Chondrocyte (in vitro differentiated cells): ENCODE results near the gene NLE1. TPM values are rescaled to one million over a fixed set of nuclear protein-coding genes. Genes with fewer than 3 reads are reported as not detected.
"Not testable (repeated sequence)": the region's sequence is repeated elsewhere in the genome, so short reads cannot be mapped to it uniquely, and the experiment has no call there.

ENCODE experiments used
- DNase-seq: peaks from one replicate; pipeline ENCODE4 v3.0.0; 2021; ENCODE audit warnings: mixed read lengths, low spot score
- H3K27ac Mint-ChIP-seq: one replicate; pipeline ENCODE4 v1.8.0; 2021; ENCODE audit warnings: mild to moderate bottlenecking, moderate library complexity, mixed read lengths; ENCODE audit not compliant: unreplicated experiment
- H3K27me3 Mint-ChIP-seq: 2 replicates; pipeline ENCODE4 v1.8.0; 2021; ENCODE audit warnings: low read depth, mixed read lengths
- H3K36me3 Mint-ChIP-seq: 2 replicates; pipeline ENCODE4 v1.8.0; 2021; ENCODE audit warnings: low read depth, mixed read lengths
- H3K4me1 Mint-ChIP-seq: 2 replicates; pipeline ENCODE4 v1.8.0; 2021; ENCODE audit warnings: low read depth, mild to moderate bottlenecking, mixed read lengths
- H3K4me3 Mint-ChIP-seq: one replicate; pipeline ENCODE4 v1.8.0; 2021; ENCODE audit warnings: mild to moderate bottlenecking, moderate library complexity, mixed read lengths; ENCODE audit not compliant: unreplicated experiment
- H3K9me3 Mint-ChIP-seq: 2 replicates; pipeline ENCODE4 v1.8.0; 2021; ENCODE audit warnings: low read depth, mixed read lengths
- total RNA-seq: library from RNA; stranded (reverse); gene quantifications from 3 replicates; pipeline ENCODE4 v1.2.1, GENCODE V29; 2021
- TF ChIP-seq, protein P1 (sequence below): fragments of 200-600 bp; sonication (generic); IDR thresholded peaks from 2 replicates; pipeline ENCODE4 v1.5.0; 2021; ENCODE audit warnings: antibody characterized with exemption, mild to moderate bottlenecking, moderate library complexity

Gene NLE1
- total RNA-seq, 1 donor from 2014 or later, result 10.2 TPM

GRCh38 chr17:35154196-35155165 lies 12.4 kb upstream of the NLE1 start:
- DNase-seq, result peak; percentile 56
- Mint-ChIP-seq H3K4me3 (no peak overlapping the region), H3K36me3 (no peaks in the 10 kb centered on the region), H3K4me1 (no peaks in the 10 kb centered on the region), H3K27me3 (peaks cover 22% of the 10 kb centered on the region), H3K9me3 (no peaks in the 10 kb centered on the region), H3K27ac (no peak overlapping the region)
- TF ChIP-seq, protein P1, sequence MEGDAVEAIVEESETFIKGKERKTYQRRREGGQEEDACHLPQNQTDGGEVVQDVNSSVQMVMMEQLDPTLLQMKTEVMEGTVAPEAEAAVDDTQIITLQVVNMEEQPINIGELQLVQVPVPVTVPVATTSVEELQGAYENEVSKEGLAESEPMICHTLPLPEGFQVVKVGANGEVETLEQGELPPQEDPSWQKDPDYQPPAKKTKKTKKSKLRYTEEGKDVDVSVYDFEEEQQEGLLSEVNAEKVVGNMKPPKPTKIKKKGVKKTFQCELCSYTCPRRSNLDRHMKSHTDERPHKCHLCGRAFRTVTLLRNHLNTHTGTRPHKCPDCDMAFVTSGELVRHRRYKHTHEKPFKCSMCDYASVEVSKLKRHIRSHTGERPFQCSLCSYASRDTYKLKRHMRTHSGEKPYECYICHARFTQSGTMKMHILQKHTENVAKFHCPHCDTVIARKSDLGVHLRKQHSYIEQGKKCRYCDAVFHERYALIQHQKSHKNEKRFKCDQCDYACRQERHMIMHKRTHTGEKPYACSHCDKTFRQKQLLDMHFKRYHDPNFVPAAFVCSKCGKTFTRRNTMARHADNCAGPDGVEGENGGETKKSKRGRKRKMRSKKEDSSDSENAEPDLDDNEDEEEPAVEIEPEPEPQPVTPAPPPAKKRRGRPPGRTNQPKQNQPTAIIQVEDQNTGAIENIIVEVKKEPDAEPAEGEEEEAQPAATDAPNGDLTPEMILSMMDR, result no peak

DNA sequence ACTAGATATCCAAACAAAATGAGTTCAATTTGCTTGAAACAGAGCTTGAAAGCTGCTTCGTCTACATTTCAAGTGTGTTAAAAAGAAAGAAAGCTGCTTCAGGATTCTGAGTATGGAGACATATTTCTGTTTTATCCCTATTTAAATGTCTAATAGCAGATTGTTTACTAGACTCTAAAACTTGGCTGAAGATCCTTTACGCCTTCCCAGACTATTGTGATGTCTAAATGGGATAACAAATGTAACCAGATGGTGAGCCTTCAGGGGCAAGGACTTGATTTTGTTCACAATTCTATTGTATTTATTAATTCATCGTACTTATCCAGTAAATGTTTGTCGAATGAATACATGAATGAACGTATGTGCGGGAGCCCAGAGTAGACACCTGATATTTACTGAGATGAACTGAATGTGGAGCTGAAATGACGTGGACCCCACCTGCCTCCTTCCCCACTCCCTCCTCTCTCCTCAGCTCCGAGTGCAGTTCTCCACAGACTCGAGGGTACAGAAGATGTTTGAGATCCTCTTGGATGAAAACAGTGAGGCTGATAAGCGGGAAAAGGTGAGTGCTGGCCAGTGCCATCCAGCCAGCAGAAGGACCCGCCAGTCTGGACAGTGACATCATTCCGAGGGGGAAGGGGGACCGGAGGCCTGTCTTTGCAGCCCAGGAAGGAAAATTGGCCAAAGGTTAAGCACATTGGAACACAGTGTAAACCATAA lies 10.5 kb upstream of the NLE1 start:
- no peaks in the 10 kb centered on the region for H3K4me1 Mint-ChIP-seq
- H3K9me3 Mint-ChIP-seq, result no peaks in the 10 kb centered on the region
- H3K4me3 Mint-ChIP-seq, result no peak overlapping the region
- H3K27me3 Mint-ChIP-seq, result peaks cover 22% of the 10 kb centered on the region
- TF ChIP-seq, protein P1, result no peak
- H3K36me3 Mint-ChIP-seq, result no peaks in the 10 kb centered on the region
- no peak for DNase-seq
- no peak overlapping the region for H3K27ac Mint-ChIP-seq

GRCh38 chr17:35151080-35151479 lies 9.0 kb upstream of the NLE1 start:
- H3K36me3 Mint-ChIP-seq, H3K9me3 Mint-ChIP-seq, H3K4me1 Mint-ChIP-seq, H3K4me3 Mint-ChIP-seq, H3K27ac Mint-ChIP-seq: not testable (repeated sequence)
- peak; percentile 68 for DNase-seq
- H3K27me3 Mint-ChIP-seq, result peaks cover 23% of the 10 kb centered on the region

GRCh38 chr17:35149941-35150340 lies 7.8 kb upstream of the NLE1 start:
- no peaks in the 10 kb centered on the region for H3K4me1 Mint-ChIP-seq
- H3K4me3 Mint-ChIP-seq, result no peak overlapping the region
- TF ChIP-seq, protein P1, result no peak
- H3K9me3 Mint-ChIP-seq, result no peaks in the 10 kb centered on the region
- no peak overlapping the region for H3K27ac Mint-ChIP-seq
- DNase-seq, result no peak
- peaks cover 21% of the 10 kb centered on the region for H3K27me3 Mint-ChIP-seq
- H3K36me3 Mint-ChIP-seq, result no peaks in the 10 kb centered on the region

DNA sequence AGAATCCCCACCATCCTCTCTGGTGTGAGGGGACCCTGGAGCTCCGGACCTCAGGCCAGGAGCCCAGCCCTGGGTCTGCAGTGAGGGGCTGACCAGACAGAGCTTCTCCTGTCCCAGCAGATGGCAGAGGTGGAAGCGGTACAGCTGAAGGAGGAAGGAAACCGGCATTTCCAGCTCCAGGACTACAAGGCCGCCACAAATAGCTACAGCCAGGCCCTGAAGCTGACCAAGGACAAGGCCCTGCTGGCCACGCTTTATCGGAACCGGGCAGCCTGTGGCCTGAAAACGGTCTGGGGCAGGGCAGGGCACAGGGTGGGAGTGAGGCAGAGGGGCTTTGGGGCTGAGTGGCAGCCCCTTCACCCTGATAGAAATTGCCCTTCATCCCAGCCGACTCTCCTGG lies 6.0 kb upstream of the NLE1 start:
- TF ChIP-seq, protein P1, result no peak
- Mint-ChIP-seq H3K36me3 (no peaks in the 10 kb centered on the region), H3K4me3 (no peak overlapping the region), H3K9me3 (no peaks in the 10 kb centered on the region), H3K27me3 (peaks cover 18% of the 10 kb centered on the region), H3K4me1 (no peaks in the 10 kb centered on the region), H3K27ac (no peak overlapping the region)
- DNase-seq, result no peak
